Measurements from ENCODE around the gene GNAT2.

The GNAT2 gene

GRCh38 chr1:109610609-109611307 lies 8.7 kb downstream of the GNAT2 start (continued):
- TF ChIP-seq, protein P1, sequence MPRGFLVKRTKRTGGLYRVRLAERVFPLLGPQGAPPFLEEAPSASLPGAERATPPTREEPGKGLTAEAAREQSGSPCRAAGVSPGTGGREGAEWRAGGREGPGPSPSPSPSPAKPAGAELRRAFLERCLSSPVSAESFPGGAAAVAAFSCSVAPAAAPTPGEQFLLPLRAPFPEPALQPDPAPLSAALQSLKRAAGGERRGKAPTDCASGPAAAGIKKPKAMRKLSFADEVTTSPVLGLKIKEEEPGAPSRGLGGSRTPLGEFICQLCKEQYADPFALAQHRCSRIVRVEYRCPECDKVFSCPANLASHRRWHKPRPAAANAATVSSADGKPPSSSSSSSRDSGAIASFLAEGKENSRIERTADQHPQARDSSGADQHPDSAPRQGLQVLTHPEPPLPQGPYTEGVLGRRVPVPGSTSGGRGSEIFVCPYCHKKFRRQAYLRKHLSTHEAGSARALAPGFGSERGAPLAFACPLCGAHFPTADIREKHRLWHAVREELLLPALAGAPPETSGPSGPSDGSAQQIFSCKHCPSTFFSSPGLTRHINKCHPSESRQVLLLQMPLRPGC (tag by site-specific recombination; IDR thresholded peaks at IDR 0.05): no peak
- TF ChIP-seq ZBTB21 (tag by site-specific recombination; IDR thresholded peaks at IDR 0.05) (no peak), ZNF133 (tag by site-specific recombination; IDR thresholded peaks at IDR 0.05) (no peak), ZNF48 (tag by site-specific recombination; IDR thresholded peaks at IDR 0.05) (no peak), ZNF692 (tag by site-specific recombination; IDR thresholded peaks at IDR 0.05) (0 out of 2 replicates have a peak, but pooled peaks have one; percentile 16), ZNF202 (tag by site-specific recombination; IDR thresholded peaks at IDR 0.05; ENCODE audit: borderline replicate concordance) (no peak), ZNF239 (tag by site-specific recombination; IDR thresholded peaks at IDR 0.05) (no peak), SCRT1 (tag by site-specific recombination; IDR thresholded peaks at IDR 0.05; ENCODE audit: borderline replicate concordance) (no peak), ZNF221 (tag by site-specific recombination; IDR thresholded peaks at IDR 0.05; ENCODE audit: borderline replicate concordance) (no peak)

- no peaks in the 10 kb centered on the region for H3K36me3 ChIP-seq (ENCODE audit: control insufficient read depth in 2 of 2, insufficient read depth in 1 of 2, low read length in 2 of 2)
- H3K27ac ChIP-seq (ENCODE audit: extremely low read depth, low read depth, low read length): no peak overlapping the region
- POLR2A ChIA-PET: no interaction called here
- H3K4me3 ChIP-seq (ENCODE audit: low read depth, low read length): no peak overlapping the region
- H3K9me3 ChIP-seq (ENCODE audit: control insufficient read depth, insufficient read depth, low read depth, low read length): no peaks in the 10 kb centered on the region
- H3K4me1 ChIP-seq (ENCODE audit: control insufficient read depth, insufficient read depth, low read length): no peaks in the 10 kb centered on the region
- CTCF ChIA-PET: interaction anchor here (0.7 to 1.0 kb wide), 2 partner anchors 21 to 164 kb away, joined by 3 to 8 read pairs; no protein-coding TSS in a partner anchor
- TF ChIP-seq ZNF610 (tag by site-specific recombination; IDR thresholded peaks at IDR 0.05; ENCODE audit: borderline replicate concordance) (no peak), ZNF221 (tag by site-specific recombination; IDR thresholded peaks at IDR 0.05; ENCODE audit: borderline replicate concordance) (no peak), ZNF2 (tag by site-specific recombination; IDR thresholded peaks at IDR 0.05) (no peak), ZNF391 (tag by site-specific recombination; IDR thresholded peaks at IDR 0.05; ENCODE audit: borderline replicate concordance, low read depth) (no peak), PRDM1 (tag by site-specific recombination; IDR thresholded peaks at IDR 0.05) (no peak), ZNF670 (tag by site-specific recombination; IDR thresholded peaks at IDR 0.05; ENCODE audit: low read depth) (no peak)
- TF ChIP-seq, protein P2, sequence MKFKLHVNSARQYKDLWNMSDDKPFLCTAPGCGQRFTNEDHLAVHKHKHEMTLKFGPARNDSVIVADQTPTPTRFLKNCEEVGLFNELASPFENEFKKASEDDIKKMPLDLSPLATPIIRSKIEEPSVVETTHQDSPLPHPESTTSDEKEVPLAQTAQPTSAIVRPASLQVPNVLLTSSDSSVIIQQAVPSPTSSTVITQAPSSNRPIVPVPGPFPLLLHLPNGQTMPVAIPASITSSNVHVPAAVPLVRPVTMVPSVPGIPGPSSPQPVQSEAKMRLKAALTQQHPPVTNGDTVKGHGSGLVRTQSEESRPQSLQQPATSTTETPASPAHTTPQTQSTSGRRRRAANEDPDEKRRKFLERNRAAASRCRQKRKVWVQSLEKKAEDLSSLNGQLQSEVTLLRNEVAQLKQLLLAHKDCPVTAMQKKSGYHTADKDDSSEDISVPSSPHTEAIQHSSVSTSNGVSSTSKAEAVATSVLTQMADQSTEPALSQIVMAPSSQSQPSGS (tag by site-specific recombination; IDR thresholded peaks at IDR 0.05; ENCODE audit: low read depth): no peak
- TF ChIP-seq, protein P3, sequence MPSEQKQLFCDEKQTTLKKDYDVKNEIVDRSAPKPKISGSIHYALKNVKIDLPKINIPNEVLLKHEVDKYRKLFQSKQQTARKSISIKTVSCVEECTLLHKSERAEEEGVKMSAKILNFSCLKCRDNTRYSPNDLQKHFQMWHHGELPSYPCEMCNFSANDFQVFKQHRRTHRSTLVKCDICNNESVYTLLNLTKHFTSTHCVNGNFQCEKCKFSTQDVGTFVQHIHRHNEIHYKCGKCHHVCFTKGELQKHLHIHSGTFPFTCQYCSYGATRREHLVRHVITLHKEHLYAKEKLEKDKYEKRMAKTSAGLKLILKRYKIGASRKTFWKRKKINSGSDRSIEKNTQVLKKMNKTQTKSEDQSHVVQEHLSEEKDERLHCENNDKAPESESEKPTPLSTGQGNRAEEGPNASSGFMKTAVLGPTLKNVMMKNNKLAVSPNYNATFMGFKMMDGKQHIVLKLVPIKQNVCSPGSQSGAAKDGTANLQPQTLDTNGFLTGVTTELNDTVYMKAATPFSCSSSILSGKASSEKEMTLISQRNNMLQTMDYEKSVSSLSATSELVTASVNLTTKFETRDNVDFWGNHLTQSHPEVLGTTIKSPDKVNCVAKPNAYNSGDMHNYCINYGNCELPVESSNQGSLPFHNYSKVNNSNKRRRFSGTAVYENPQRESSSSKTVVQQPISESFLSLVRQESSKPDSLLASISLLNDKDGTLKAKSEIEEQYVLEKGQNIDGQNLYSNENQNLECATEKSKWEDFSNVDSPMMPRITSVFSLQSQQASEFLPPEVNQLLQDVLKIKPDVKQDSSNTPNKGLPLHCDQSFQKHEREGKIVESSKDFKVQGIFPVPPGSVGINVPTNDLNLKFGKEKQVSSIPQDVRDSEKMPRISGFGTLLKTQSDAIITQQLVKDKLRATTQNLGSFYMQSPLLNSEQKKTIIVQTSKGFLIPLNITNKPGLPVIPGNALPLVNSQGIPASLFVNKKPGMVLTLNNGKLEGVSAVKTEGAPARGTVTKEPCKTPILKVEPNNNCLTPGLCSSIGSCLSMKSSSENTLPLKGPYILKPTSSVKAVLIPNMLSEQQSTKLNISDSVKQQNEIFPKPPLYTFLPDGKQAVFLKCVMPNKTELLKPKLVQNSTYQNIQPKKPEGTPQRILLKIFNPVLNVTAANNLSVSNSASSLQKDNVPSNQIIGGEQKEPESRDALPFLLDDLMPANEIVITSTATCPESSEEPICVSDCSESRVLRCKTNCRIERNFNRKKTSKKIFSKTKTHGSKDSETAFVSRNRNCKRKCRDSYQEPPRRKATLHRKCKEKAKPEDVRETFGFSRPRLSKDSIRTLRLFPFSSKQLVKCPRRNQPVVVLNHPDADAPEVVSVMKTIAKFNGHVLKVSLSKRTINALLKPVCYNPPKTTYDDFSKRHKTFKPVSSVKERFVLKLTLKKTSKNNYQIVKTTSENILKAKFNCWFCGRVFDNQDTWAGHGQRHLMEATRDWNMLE (tag by site-specific recombination; conservative IDR thresholded peaks at IDR 0.05; ENCODE audit: low read depth): no peak
- TF ChIP-seq, protein P4, sequence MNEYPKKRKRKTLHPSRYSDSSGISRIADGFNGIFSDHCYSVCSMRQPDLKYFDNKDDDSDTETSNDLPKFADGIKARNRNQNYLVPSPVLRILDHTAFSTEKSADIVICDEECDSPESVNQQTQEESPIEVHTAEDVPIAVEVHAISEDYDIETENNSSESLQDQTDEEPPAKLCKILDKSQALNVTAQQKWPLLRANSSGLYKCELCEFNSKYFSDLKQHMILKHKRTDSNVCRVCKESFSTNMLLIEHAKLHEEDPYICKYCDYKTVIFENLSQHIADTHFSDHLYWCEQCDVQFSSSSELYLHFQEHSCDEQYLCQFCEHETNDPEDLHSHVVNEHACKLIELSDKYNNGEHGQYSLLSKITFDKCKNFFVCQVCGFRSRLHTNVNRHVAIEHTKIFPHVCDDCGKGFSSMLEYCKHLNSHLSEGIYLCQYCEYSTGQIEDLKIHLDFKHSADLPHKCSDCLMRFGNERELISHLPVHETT (tag by site-specific recombination; IDR thresholded peaks at IDR 0.05): no peak
- TF ChIP-seq, protein P5, sequence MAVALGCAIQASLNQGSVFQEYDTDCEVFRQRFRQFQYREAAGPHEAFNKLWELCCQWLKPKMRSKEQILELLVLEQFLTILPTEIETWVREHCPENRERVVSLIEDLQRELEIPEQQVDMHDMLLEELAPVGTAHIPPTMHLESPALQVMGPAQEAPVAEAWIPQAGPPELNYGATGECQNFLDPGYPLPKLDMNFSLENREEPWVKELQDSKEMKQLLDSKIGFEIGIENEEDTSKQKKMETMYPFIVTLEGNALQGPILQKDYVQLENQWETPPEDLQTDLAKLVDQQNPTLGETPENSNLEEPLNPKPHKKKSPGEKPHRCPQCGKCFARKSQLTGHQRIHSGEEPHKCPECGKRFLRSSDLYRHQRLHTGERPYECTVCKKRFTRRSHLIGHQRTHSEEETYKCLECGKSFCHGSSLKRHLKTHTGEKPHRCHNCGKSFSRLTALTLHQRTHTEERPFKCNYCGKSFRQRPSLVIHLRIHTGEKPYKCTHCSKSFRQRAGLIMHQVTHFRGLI (tag by site-specific recombination; IDR thresholded peaks at IDR 0.05): no peak
Observed at GRCh38 chr1:109609881-109610280, 9.5 kb downstream of the GNAT2 start.
